GM23338 (cell line): ENCODE measurements around the gene PER1.

Experiments
- CREB1 ChIP-seq: fragments of 250-450 bp; sonication (Bioruptor Pico); IDR thresholded peaks from 2 replicates; pipeline ENCODE4 v1.5.0; 2020; ENCODE audit warnings: low read depth, mild to moderate bottlenecking, moderate library complexity
- EZH2 ChIP-seq: fragments of 200-600 bp; sonication (generic); IDR thresholded peaks from one replicate; pipeline ENCODE4 v1.8.0; 2017; ENCODE audit warnings: antibody characterized with exemption, mild to moderate bottlenecking, low read depth; ENCODE audit not compliant: unreplicated experiment
- EZH2phosphoT487 ChIP-seq: fragments of 200-600 bp; sonication (generic); IDR thresholded peaks from one replicate; pipeline ENCODE4 v1.8.1; 2018; ENCODE audit warnings: antibody characterized with exemption; ENCODE audit not compliant: unreplicated experiment
- JUNB ChIP-seq: IDR thresholded peaks from one replicate; pipeline ENCODE4 v1.6.1; 2016; ENCODE audit warnings: antibody characterized with exemption; ENCODE audit not compliant: unreplicated experiment
- NANOG ChIP-seq: IDR thresholded peaks from 2 replicates; pipeline ENCODE4 v1.6.1; 2016; ENCODE audit warnings: antibody characterized with exemption, borderline replicate concordance
- POLR2AphosphoS5 ChIP-seq: IDR thresholded peaks from 2 replicates; pipeline ENCODE4 v1.6.1; 2016; ENCODE audit warnings: antibody characterized with exemption, low read depth
- STAT1 ChIP-seq: IDR thresholded peaks from one replicate; pipeline ENCODE4 v1.6.1; 2016; ENCODE audit warnings: antibody characterized with exemption; ENCODE audit not compliant: unreplicated experiment
- ZNF114 ChIP-seq: fragments of 250-450 bp; sonication (Bioruptor Pico); IDR thresholded peaks from 2 replicates; pipeline ENCODE4 v1.5.0; 2020; ENCODE audit warnings: mild to moderate bottlenecking, moderate library complexity
- TF ChIP-seq, protein P1 (sequence below), 2 experiments: fragments of 200-600 bp in 1 of 2; sonication (generic) in 1 of 2; conservative IDR thresholded peaks; 2 replicates each; pipeline versions ENCODE4 v1.5.1 to v1.6.1; 2016 to 2017; ENCODE audit warnings: antibody characterized with exemption in 2 of 2, low read depth in 2 of 2, mild to moderate bottlenecking in 2 of 2, moderate library complexity in 1 of 2
- TF ChIP-seq, protein P2 (sequence below): IDR thresholded peaks from one replicate; pipeline ENCODE4 v1.6.1; 2018; ENCODE audit warnings: antibody characterized with exemption; ENCODE audit not compliant: unreplicated experiment
- TF ChIP-seq, protein P3 (sequence below): IDR thresholded peaks from 2 replicates; pipeline ENCODE4 v1.6.1; 2016; ENCODE audit warnings: antibody characterized with exemption
- TF ChIP-seq, protein P4 (sequence below): fragments of 250-450 bp; sonication (Bioruptor Pico); IDR thresholded peaks from 2 replicates; pipeline ENCODE4 v1.5.0; 2020; ENCODE audit warnings: mild to moderate bottlenecking, moderate library complexity

DNA sequence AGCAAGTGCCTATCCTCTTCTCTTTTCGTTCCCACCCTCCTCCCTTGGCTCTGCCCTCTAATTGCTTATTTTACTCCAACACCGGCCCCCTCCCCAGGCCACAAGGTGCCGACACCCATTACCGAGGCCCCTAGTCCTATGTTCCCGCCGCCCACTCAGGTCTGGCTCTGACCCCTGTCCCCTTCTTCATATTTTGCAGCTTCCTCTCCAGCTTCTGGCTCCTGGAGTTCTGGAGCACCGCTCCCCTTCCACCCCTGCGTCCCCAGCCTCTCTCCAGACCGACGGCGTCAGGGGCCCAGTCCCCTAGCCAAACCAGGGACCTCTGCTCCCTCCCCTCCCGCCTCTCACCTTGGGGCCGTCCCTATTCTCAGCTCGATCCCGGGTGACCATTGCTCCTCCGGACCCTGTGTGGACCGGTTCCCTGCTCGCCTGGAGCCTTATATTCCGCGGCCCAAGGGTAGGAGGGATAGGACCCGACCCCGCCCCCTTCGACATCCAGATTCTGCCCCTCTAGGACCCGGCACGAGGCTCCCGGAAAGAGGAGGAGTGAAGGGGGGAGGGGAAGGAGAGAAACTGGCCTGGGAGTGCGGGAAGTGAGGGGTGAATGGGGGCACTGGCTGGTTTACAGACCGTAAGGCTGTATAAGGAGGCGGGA lies 28.4 kb downstream of the PER1 start, which contains the start of gene HES7:
- TF ChIP-seq, protein P1, sequence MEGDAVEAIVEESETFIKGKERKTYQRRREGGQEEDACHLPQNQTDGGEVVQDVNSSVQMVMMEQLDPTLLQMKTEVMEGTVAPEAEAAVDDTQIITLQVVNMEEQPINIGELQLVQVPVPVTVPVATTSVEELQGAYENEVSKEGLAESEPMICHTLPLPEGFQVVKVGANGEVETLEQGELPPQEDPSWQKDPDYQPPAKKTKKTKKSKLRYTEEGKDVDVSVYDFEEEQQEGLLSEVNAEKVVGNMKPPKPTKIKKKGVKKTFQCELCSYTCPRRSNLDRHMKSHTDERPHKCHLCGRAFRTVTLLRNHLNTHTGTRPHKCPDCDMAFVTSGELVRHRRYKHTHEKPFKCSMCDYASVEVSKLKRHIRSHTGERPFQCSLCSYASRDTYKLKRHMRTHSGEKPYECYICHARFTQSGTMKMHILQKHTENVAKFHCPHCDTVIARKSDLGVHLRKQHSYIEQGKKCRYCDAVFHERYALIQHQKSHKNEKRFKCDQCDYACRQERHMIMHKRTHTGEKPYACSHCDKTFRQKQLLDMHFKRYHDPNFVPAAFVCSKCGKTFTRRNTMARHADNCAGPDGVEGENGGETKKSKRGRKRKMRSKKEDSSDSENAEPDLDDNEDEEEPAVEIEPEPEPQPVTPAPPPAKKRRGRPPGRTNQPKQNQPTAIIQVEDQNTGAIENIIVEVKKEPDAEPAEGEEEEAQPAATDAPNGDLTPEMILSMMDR (conservative IDR thresholded peaks at IDR 0.05; ENCODE audit: low read depth in 2 of 2) = no peak
- TF ChIP-seq EZH2 (peak; percentile 19), ZNF114 (CRISPR knock-in tag) (no peak), POLR2AphosphoS5 (no peak), NANOG (no peak), CREB1 (CRISPR knock-in tag) (no peak), STAT1 (no peak), JUNB (no peak), EZH2phosphoT487 (no peak)
- TF ChIP-seq, protein P2, sequence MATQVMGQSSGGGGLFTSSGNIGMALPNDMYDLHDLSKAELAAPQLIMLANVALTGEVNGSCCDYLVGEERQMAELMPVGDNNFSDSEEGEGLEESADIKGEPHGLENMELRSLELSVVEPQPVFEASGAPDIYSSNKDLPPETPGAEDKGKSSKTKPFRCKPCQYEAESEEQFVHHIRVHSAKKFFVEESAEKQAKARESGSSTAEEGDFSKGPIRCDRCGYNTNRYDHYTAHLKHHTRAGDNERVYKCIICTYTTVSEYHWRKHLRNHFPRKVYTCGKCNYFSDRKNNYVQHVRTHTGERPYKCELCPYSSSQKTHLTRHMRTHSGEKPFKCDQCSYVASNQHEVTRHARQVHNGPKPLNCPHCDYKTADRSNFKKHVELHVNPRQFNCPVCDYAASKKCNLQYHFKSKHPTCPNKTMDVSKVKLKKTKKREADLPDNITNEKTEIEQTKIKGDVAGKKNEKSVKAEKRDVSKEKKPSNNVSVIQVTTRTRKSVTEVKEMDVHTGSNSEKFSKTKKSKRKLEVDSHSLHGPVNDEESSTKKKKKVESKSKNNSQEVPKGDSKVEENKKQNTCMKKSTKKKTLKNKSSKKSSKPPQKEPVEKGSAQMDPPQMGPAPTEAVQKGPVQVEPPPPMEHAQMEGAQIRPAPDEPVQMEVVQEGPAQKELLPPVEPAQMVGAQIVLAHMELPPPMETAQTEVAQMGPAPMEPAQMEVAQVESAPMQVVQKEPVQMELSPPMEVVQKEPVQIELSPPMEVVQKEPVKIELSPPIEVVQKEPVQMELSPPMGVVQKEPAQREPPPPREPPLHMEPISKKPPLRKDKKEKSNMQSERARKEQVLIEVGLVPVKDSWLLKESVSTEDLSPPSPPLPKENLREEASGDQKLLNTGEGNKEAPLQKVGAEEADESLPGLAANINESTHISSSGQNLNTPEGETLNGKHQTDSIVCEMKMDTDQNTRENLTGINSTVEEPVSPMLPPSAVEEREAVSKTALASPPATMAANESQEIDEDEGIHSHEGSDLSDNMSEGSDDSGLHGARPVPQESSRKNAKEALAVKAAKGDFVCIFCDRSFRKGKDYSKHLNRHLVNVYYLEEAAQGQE = no peak
- TF ChIP-seq, protein P3, sequence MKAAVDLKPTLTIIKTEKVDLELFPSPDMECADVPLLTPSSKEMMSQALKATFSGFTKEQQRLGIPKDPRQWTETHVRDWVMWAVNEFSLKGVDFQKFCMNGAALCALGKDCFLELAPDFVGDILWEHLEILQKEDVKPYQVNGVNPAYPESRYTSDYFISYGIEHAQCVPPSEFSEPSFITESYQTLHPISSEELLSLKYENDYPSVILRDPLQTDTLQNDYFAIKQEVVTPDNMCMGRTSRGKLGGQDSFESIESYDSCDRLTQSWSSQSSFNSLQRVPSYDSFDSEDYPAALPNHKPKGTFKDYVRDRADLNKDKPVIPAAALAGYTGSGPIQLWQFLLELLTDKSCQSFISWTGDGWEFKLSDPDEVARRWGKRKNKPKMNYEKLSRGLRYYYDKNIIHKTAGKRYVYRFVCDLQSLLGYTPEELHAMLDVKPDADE = no peak
- TF ChIP-seq, protein P4, sequence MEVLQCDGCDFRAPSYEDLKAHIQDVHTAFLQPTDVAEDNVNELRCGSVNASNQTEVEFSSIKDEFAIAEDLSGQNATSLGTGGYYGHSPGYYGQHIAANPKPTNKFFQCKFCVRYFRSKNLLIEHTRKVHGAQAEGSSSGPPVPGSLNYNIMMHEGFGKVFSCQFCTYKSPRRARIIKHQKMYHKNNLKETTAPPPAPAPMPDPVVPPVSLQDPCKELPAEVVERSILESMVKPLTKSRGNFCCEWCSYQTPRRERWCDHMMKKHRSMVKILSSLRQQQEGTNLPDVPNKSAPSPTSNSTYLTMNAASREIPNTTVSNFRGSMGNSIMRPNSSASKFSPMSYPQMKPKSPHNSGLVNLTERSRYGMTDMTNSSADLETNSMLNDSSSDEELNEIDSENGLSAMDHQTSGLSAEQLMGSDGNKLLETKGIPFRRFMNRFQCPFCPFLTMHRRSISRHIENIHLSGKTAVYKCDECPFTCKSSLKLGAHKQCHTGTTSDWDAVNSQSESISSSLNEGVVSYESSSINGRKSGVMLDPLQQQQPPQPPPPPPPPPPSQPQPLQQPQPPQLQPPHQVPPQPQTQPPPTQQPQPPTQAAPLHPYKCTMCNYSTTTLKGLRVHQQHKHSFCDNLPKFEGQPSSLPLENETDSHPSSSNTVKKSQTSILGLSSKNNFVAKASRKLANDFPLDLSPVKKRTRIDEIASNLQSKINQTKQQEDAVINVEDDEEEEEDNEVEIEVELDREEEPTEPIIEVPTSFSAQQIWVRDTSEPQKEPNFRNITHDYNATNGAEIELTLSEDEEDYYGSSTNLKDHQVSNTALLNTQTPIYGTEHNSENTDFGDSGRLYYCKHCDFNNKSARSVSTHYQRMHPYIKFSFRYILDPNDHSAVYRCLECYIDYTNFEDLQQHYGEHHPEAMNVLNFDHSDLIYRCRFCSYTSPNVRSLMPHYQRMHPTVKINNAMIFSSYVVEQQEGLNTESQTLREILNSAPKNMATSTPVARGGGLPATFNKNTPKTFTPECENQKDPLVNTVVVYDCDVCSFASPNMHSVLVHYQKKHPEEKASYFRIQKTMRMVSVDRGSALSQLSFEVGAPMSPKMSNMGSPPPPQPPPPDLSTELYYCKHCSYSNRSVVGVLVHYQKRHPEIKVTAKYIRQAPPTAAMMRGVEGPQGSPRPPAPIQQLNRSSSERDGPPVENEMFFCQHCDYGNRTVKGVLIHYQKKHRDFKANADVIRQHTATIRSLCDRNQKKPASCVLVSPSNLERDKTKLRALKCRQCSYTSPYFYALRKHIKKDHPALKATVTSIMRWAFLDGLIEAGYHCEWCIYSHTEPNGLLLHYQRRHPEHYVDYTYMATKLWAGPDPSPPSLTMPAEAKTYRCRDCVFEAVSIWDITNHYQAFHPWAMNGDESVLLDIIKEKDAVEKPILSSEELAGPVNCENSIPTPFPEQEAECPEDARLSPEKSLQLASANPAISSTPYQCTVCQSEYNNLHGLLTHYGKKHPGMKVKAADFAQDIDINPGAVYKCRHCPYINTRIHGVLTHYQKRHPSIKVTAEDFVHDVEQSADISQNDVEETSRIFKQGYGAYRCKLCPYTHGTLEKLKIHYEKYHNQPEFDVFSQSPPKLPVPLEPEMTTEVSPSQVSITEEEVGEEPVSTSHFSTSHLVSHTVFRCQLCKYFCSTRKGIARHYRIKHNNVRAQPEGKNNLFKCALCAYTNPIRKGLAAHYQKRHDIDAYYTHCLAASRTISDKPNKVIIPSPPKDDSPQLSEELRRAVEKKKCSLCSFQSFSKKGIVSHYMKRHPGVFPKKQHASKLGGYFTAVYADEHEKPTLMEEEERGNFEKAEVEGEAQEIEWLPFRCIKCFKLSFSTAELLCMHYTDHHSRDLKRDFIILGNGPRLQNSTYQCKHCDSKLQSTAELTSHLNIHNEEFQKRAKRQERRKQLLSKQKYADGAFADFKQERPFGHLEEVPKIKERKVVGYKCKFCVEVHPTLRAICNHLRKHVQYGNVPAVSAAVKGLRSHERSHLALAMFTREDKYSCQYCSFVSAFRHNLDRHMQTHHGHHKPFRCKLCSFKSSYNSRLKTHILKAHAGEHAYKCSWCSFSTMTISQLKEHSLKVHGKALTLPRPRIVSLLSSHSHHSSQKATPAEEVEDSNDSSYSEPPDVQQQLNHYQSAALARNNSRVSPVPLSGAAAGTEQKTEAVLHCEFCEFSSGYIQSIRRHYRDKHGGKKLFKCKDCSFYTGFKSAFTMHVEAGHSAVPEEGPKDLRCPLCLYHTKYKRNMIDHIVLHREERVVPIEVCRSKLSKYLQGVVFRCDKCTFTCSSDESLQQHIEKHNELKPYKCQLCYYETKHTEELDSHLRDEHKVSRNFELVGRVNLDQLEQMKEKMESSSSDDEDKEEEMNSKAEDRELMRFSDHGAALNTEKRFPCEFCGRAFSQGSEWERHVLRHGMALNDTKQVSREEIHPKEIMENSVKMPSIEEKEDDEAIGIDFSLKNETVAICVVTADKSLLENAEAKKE = no peak
